Stimulated activated CD4-positive, alpha-beta T cell treated with anti-CD3 and anti-CD28 coated beads, TNF-alpha, amount 100 ng/mL, for 1 hour (primary cell): ENCODE results near the gene INPP5A.

Source experiments
- DNase-seq, 3 donors: peaks; one replicate each; pipeline ENCODE4 v3.0.0-alpha.2; 2020; ENCODE audit warnings: low read depth in 3 of 3, low spot score in 1 of 3

Gene INPP5A

GRCh38 chr10:132655735-132656134 is 118.1 kb downstream of the INPP5A start:
- DNase-seq, result no peak

GRCh38 chr10:132656283-132657126 is 118.9 kb downstream of the INPP5A start:
- DNase-seq, result no peak

GRCh38 chr10:132657127-132657706 is 119.6 kb downstream of the INPP5A start:
- DNase-seq, result no peak

- no peak for DNase-seq
Observed at GRCh38 chr10:132657748-132658147, 120.2 kb downstream of the INPP5A start.

GRCh38 chr10:132658546-132659205 is 121.1 kb downstream of the INPP5A start:
- DNase-seq, result no peak

GRCh38 chr10:132659206-132660091 is 121.9 kb downstream of the INPP5A start:
- no peak for DNase-seq

GRCh38 chr10:132660385-132660784 is 122.8 kb downstream of the INPP5A start:
- DNase-seq, result no peak

- no peak for DNase-seq
Observed at GRCh38 chr10:132662186-132662920, 124.8 kb downstream of the INPP5A start.

- no peak for DNase-seq
Observed at GRCh38 chr10:132663666-132664365, 126.2 kb downstream of the INPP5A start.

GRCh38 chr10:132664407-132664806 is 126.8 kb downstream of the INPP5A start:
- no peak for DNase-seq

GRCh38 chr10:132664883-132665282 is 127.3 kb downstream of the INPP5A start:
- no peak for DNase-seq

GRCh38 chr10:132665946-132666704 is 128.5 kb downstream of the INPP5A start:
- DNase-seq, result no peak

- DNase-seq, result no peak
Observed at GRCh38 chr10:132666705-132667341, 129.2 kb downstream of the INPP5A start.

- no peak for DNase-seq
Observed at GRCh38 chr10:132667342-132668047, 129.9 kb downstream of the INPP5A start.

GRCh38 chr10:132668048-132668394 is 130.4 kb downstream of the INPP5A start:
- no peak for DNase-seq

GRCh38 chr10:132669208-132669861 is 131.7 kb downstream of the INPP5A start:
- no peak for DNase-seq

- no peak for DNase-seq
Observed at GRCh38 chr10:132670546-132671227, 133.1 kb downstream of the INPP5A start.
